Type B pancreatic cell (in vitro differentiated cells): ENCODE results near the gene GDI2. TPM values are rescaled to one million over a fixed set of nuclear protein-coding genes. Genes with fewer than 3 reads are reported as not detected.
"Not testable (repeated sequence)": the region's sequence is repeated elsewhere in the genome, so short reads cannot be mapped to it uniquely, and the experiment has no call there.

Source experiments
- DNase-seq: peaks from one replicate; pipeline ENCODE4 v3.0.0; 2021; ENCODE audit warnings: mixed read lengths; ENCODE audit not compliant: unreplicated experiment; ENCODE audit errors: extremely low spot score
- H3K27ac Mint-ChIP-seq: 2 replicates; pipeline ENCODE4 v1.8.0; 2021; ENCODE audit warnings: mild to moderate bottlenecking, mixed read lengths
- H3K27me3 Mint-ChIP-seq: 2 replicates; pipeline ENCODE4 v1.8.0; 2021; ENCODE audit warnings: mixed read lengths
- H3K36me3 Mint-ChIP-seq: 2 replicates; pipeline ENCODE4 v1.8.0; 2021; ENCODE audit warnings: mixed read lengths
- H3K4me1 Mint-ChIP-seq: one replicate; pipeline ENCODE4 v1.8.0; 2021; ENCODE audit warnings: mixed read lengths; ENCODE audit not compliant: unreplicated experiment
- H3K4me3 Mint-ChIP-seq: 2 replicates; pipeline ENCODE4 v1.8.0; 2021; ENCODE audit warnings: mild to moderate bottlenecking, mixed read lengths
- H3K9me3 Mint-ChIP-seq: 2 replicates; pipeline ENCODE4 v1.8.0; 2021; ENCODE audit warnings: mixed read lengths
- CTCF ChIP-seq: fragments of 200-600 bp; sonication (generic); conservative IDR thresholded peaks from 2 replicates; pipeline ENCODE4 v1.5.0; 2021; ENCODE audit warnings: antibody characterized with exemption, mild to moderate bottlenecking
- total RNA-seq: library from RNA; stranded (reverse); gene quantifications from 2 replicates; pipeline ENCODE4 v1.2.1, GENCODE V29; 2021; ENCODE audit warnings: low replicate concordance

The GDI2 gene
- total RNA-seq, 1 donor from 2014 or later, result 245 TPM

DNA sequence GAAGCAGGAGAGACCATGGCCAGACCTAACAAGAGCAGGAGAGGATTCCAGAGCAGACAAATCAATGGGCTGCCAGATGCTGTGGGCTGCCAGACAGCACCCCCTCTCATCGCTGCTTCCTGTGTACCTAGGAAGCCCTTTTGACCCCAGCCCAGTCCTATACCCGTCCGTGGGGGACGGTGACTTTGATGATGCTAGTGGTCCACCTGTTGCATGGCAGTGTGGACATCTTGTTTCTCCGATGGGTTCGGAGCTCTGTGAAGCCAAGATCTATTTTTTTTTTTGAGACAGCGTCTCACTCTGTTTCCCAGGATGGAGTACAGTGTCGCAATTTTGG is 18.2 kb upstream of the GDI2 start:
- Mint-ChIP-seq H3K9me3 (no peaks in the 10 kb centered on the region), H3K4me1 (no peaks in the 10 kb centered on the region), H3K27ac (no peak overlapping the region), H3K4me3 (no peak overlapping the region), H3K27me3 (no peaks in the 10 kb centered on the region), H3K36me3 (no peaks in the 10 kb centered on the region)
- DNase-seq, result no peak
- no peak for TF ChIP-seq CTCF

GRCh38 chr10:5830629-5831445 is 17.6 kb upstream of the GDI2 start:
- no peak for TF ChIP-seq CTCF
- H3K27me3 Mint-ChIP-seq, result no peaks in the 10 kb centered on the region
- no peaks in the 10 kb centered on the region for H3K36me3 Mint-ChIP-seq
- H3K27ac Mint-ChIP-seq, result no peak overlapping the region
- no peak overlapping the region for H3K4me3 Mint-ChIP-seq
- DNase-seq, result no peak
- H3K4me1 Mint-ChIP-seq, result no peaks in the 10 kb centered on the region
- H3K9me3 Mint-ChIP-seq, result no peaks in the 10 kb centered on the region

GRCh38 chr10:5829267-5829666 is 16.0 kb upstream of the GDI2 start:
- Mint-ChIP-seq H3K4me1 (no peaks in the 10 kb centered on the region), H3K4me3 (no peak overlapping the region), H3K36me3 (no peaks in the 10 kb centered on the region), H3K9me3 (no peaks in the 10 kb centered on the region), H3K27ac (no peak overlapping the region), H3K27me3 (no peaks in the 10 kb centered on the region)
- no peak for TF ChIP-seq CTCF
- DNase-seq, result no peak

DNA sequence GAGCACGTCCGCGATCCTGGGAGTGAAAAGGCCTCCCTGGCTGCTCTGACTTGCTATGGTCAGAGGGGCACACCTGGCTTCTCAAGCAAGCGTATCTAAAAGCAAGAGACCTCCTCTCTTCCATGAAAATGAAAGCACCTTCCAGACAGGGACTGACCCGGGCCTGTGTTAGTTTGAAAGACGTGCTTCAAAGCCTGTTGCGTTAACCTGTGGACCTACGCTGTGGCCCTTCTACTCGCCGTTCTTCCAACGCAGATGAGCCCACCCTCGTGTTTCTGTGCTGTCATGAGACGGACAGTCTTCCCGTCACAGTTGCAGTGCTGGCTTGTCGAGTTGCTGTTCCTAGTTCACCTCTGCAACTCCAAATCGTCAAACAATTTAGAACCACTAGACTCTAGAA is 15.5 kb upstream of the GDI2 start:
- Mint-ChIP-seq H3K4me1 (no peaks in the 10 kb centered on the region), H3K27me3 (no peaks in the 10 kb centered on the region), H3K4me3 (no peak overlapping the region), H3K36me3 (no peaks in the 10 kb centered on the region), H3K27ac (no peak overlapping the region), H3K9me3 (no peaks in the 10 kb centered on the region)
- TF ChIP-seq CTCF, result no peak
- no peak for DNase-seq

- H3K27ac Mint-ChIP-seq, result no peak overlapping the region
- DNase-seq, result peak; percentile 31
- H3K36me3 Mint-ChIP-seq, result no peaks in the 10 kb centered on the region
- no peaks in the 10 kb centered on the region for H3K9me3 Mint-ChIP-seq
- H3K4me3 Mint-ChIP-seq, result no peak overlapping the region
- TF ChIP-seq CTCF, result no peak
- H3K27me3 Mint-ChIP-seq, result no peaks in the 10 kb centered on the region
- H3K4me1 Mint-ChIP-seq, result no peaks in the 10 kb centered on the region
Observed at GRCh38 chr10:5827841-5828240, 14.6 kb upstream of the GDI2 start.

- H3K27ac Mint-ChIP-seq, DNase-seq, H3K4me3 Mint-ChIP-seq, H3K27me3 Mint-ChIP-seq, H3K9me3 Mint-ChIP-seq, H3K36me3 Mint-ChIP-seq, H3K4me1 Mint-ChIP-seq: not testable (repeated sequence)
Observed at GRCh38 chr10:5826511-5826910, 13.3 kb upstream of the GDI2 start.
